Neural progenitor cell (in vitro differentiated cells): ENCODE measurements around the gene TPD52L2. TPM values are rescaled to one million over a fixed set of nuclear protein-coding genes. Genes with fewer than 3 reads are reported as not detected.

ENCODE experiments used
- DNase-seq: peaks from one replicate; pipeline ENCODE4 v3.0.0-alpha.2; 2016; ENCODE audit warnings: low spot score
- H2AFZ ChIP-seq: fragments of 200-600 bp; sonication (generic); replicated peaks from 2 replicates; pipeline ENCODE4 v1.6.1; 2016; ENCODE audit warnings: antibody characterized with exemption
- H3F3A ChIP-seq: fragments of 200-600 bp; sonication (generic); 2 replicates; pipeline ENCODE4 v1.6.1; 2016; ENCODE audit warnings: antibody characterized with exemption, low read depth
- H3K27ac ChIP-seq: fragments of 200-600 bp; sonication (generic); 2 replicates; pipeline ENCODE4 v1.5.1; 2016; ENCODE audit warnings: mild to moderate bottlenecking
- H3K27me3 ChIP-seq: fragments of 200-600 bp; sonication (generic); 2 replicates; pipeline ENCODE4 v1.6.1; 2016; ENCODE audit warnings: mild to moderate bottlenecking, moderate library complexity
- H3K36me3 ChIP-seq: fragments of 200-600 bp; sonication (generic); 2 replicates; pipeline ENCODE4 v1.5.1; 2016
- H3K4me1 ChIP-seq: fragments of 200-600 bp; sonication (generic); 2 replicates; pipeline ENCODE4 v1.6.1; 2016; ENCODE audit warnings: mixed run types
- H3K4me2 ChIP-seq: fragments of 200-600 bp; sonication (generic); 2 replicates; pipeline ENCODE4 v1.6.1; 2016
- H3K4me3 ChIP-seq: fragments of 200-600 bp; sonication (generic); 2 replicates; pipeline ENCODE4 v1.5.1; 2016
- H3K79me2 ChIP-seq: fragments of 200-600 bp; sonication (generic); 2 replicates; pipeline ENCODE4 v1.6.1; 2016; ENCODE audit warnings: low read depth
- H3K9ac ChIP-seq: fragments of 200-600 bp; sonication (generic); 2 replicates; pipeline ENCODE4 v1.6.1; 2016
- H3K9me3 ChIP-seq: fragments of 200-600 bp; sonication (generic); 2 replicates; pipeline ENCODE4 v1.5.1; 2016; ENCODE audit warnings: low read depth
- H4K20me1 ChIP-seq: fragments of 200-600 bp; sonication (generic); 2 replicates; pipeline ENCODE4 v1.6.1; 2016; ENCODE audit warnings: low read depth
- H3K27ac Mint-ChIP-seq: 3 replicates; pipeline ENCODE4 v1.8.0; 2021; ENCODE audit warnings: mixed read lengths
- H3K27me3 Mint-ChIP-seq: 2 replicates; pipeline ENCODE4 v1.8.0; 2022; ENCODE audit warnings: low read depth, mild to moderate bottlenecking, inconsistent platforms, moderate library complexity, mixed read lengths; ENCODE audit not compliant: insufficient read depth
- H3K36me3 Mint-ChIP-seq: 3 replicates; pipeline ENCODE4 v1.8.0; 2021; ENCODE audit warnings: mixed read lengths
- H3K4me1 Mint-ChIP-seq: 3 replicates; pipeline ENCODE4 v1.8.0; 2021; ENCODE audit warnings: mixed read lengths
- H3K4me3 Mint-ChIP-seq: 3 replicates; pipeline ENCODE4 v1.8.0; 2021; ENCODE audit warnings: mild to moderate bottlenecking, moderate library complexity, mixed read lengths
- H3K9me3 Mint-ChIP-seq: 3 replicates; pipeline ENCODE4 v1.8.0; 2020; ENCODE audit warnings: mixed read lengths
- EZH2 ChIP-seq: fragments of 200-600 bp; sonication (generic); IDR thresholded peaks from 2 replicates; pipeline ENCODE4 v1.6.1; 2017; ENCODE audit warnings: antibody characterized with exemption, mild to moderate bottlenecking, moderate library complexity
- EZH2phosphoT487 ChIP-seq: fragments of 200-600 bp; sonication (generic); IDR thresholded peaks from 2 replicates; pipeline ENCODE4 v1.6.1; 2017; ENCODE audit warnings: antibody characterized with exemption
- total RNA-seq: library from RNA; depleted of rRNA; stranded (reverse); fragments of >200 nt; gene quantifications from 2 replicates; pipeline ENCODE4 v1.2.3, GENCODE V29; 2015; ENCODE audit warnings: low replicate concordance
- TF ChIP-seq, protein P1 (sequence below): fragments of 200-600 bp; sonication (generic); IDR thresholded peaks from 2 replicates; pipeline ENCODE4 v1.5.1; 2017; ENCODE audit warnings: antibody characterized with exemption, mild to moderate bottlenecking

TPD52L2 gene
- total RNA-seq, 1 donor from 2014 or later = 66.6 TPM

- H3K27me3 Mint-ChIP-seq = no peaks in the 10 kb centered on the region
- H3K4me1 Mint-ChIP-seq = peaks cover 2% of the 10 kb centered on the region
- H3K4me3 Mint-ChIP-seq = no peak overlapping the region
- no peak overlapping the region for H3K27ac Mint-ChIP-seq
- no peaks in the 10 kb centered on the region for H3K9me3 Mint-ChIP-seq
- Histone ChIP-seq H3K4me2 (no peak overlapping the region), H3K27ac (no peak overlapping the region), H2AFZ (no peak overlapping the region), H3K36me3 (no peaks in the 10 kb centered on the region), H3K4me3 (no peak overlapping the region), H3K79me2 (peaks cover 12% of the 10 kb centered on the region), H3K4me1 (no peaks in the 10 kb centered on the region), H3K27me3 (no peaks in the 10 kb centered on the region), H3F3A (no peaks in the 10 kb centered on the region), H4K20me1 (peaks cover 28% of the 10 kb centered on the region), H3K9ac (no peak overlapping the region), H3K9me3 (no peaks in the 10 kb centered on the region)
- peaks cover 44% of the 10 kb centered on the region for H3K36me3 Mint-ChIP-seq
- TF ChIP-seq EZH2phosphoT487 = no peak
- TF ChIP-seq, protein P1, sequence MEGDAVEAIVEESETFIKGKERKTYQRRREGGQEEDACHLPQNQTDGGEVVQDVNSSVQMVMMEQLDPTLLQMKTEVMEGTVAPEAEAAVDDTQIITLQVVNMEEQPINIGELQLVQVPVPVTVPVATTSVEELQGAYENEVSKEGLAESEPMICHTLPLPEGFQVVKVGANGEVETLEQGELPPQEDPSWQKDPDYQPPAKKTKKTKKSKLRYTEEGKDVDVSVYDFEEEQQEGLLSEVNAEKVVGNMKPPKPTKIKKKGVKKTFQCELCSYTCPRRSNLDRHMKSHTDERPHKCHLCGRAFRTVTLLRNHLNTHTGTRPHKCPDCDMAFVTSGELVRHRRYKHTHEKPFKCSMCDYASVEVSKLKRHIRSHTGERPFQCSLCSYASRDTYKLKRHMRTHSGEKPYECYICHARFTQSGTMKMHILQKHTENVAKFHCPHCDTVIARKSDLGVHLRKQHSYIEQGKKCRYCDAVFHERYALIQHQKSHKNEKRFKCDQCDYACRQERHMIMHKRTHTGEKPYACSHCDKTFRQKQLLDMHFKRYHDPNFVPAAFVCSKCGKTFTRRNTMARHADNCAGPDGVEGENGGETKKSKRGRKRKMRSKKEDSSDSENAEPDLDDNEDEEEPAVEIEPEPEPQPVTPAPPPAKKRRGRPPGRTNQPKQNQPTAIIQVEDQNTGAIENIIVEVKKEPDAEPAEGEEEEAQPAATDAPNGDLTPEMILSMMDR = no peak
- no peak for TF ChIP-seq EZH2
- no peak for DNase-seq
Observed at GRCh38 chr20:63930971-63931553, 66.0 kb downstream of the TPD52L2 start.

GRCh38 chr20:63931735-63932134 is 66.7 kb downstream of the TPD52L2 start:
- Mint-ChIP-seq H3K27ac (no peak overlapping the region), H3K4me3 (no peak overlapping the region), H3K9me3 (no peaks in the 10 kb centered on the region), H3K36me3 (peaks cover 44% of the 10 kb centered on the region), H3K4me1 (peaks cover 2% of the 10 kb centered on the region), H3K27me3 (no peaks in the 10 kb centered on the region)
- Histone ChIP-seq H3K4me3 (no peak overlapping the region), H3F3A (no peaks in the 10 kb centered on the region), H3K4me1 (no peaks in the 10 kb centered on the region), H3K9ac (no peak overlapping the region), H3K36me3 (no peaks in the 10 kb centered on the region), H3K79me2 (peaks cover 6% of the 10 kb centered on the region), H3K27ac (no peak overlapping the region), H4K20me1 (peaks cover 22% of the 10 kb centered on the region), H3K27me3 (no peaks in the 10 kb centered on the region), H3K4me2 (no peak overlapping the region), H3K9me3 (no peaks in the 10 kb centered on the region), H2AFZ (no peak overlapping the region)
- DNase-seq = no peak
- TF ChIP-seq, protein P1 = no peak
- TF ChIP-seq EZH2 (no peak), EZH2phosphoT487 (no peak)

DNA sequence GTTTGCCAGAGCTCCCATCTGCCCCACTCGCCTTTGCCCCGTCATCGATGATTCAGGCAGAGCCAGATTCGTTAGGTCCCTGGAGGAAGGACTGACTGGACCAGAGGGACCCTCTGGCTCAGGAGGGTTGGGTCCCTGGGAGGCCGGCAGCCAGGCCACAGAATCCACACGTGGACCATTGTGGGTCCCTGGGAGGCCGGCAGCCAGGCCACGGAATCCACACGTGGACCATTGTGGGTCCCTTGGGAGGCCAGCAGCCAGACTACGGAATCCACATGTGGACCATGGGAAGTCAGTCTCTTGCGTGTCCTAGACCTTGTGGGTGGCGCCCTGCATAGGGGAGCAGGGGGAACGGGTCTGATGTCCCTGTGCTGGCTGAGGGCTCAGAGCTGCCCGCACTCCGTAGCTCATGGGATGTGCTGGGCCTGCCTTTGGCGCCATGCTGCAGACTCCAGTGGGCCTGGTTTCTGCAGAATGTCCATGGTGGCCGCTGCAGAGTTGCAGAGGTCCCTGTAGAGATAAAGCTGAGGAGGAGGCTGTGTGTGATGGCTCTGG is 67.6 kb downstream of the TPD52L2 start:
- no peaks in the 10 kb centered on the region for H3K79me2 ChIP-seq
- Mint-ChIP-seq H3K4me1 (peaks cover 2% of the 10 kb centered on the region), H3K27ac (no peak overlapping the region), H3K4me3 (no peak overlapping the region), H3K9me3 (no peaks in the 10 kb centered on the region), H3K27me3 (peaks cover 3% of the 10 kb centered on the region), H3K36me3 (peaks cover 43% of the 10 kb centered on the region)
- H3K4me3 ChIP-seq = no peak overlapping the region
- no peak for DNase-seq
- H3K27me3 ChIP-seq = no peaks in the 10 kb centered on the region
- no peak overlapping the region for H2AFZ ChIP-seq
- H3F3A ChIP-seq = peaks cover 1% of the 10 kb centered on the region
- no peaks in the 10 kb centered on the region for H3K4me1 ChIP-seq
- H3K4me2 ChIP-seq = no peak overlapping the region
- no peak overlapping the region for H3K9ac ChIP-seq
- no peak overlapping the region for H3K27ac ChIP-seq
- H3K9me3 ChIP-seq = no peaks in the 10 kb centered on the region
- H3K36me3 ChIP-seq = no peaks in the 10 kb centered on the region
- TF ChIP-seq EZH2phosphoT487 = no peak
- TF ChIP-seq EZH2 = no peak
- TF ChIP-seq, protein P1 = no peak
- peaks cover 13% of the 10 kb centered on the region for H4K20me1 ChIP-seq
